OCI-LY3 (cell line): ENCODE results near the gene MMP7.

Experiments used
- EZH2phosphoT487 ChIP-seq: fragments of 200-600 bp; shearing (Covaris generic); IDR thresholded peaks from 2 replicates; pipeline ENCODE4 v1.6.1; 2018; ENCODE audit warnings: antibody characterized with exemption, mixed run types, low read depth
- TF ChIP-seq, protein P1 (sequence below): fragments of 200-600, 300-600 bp; sonication (generic); IDR thresholded peaks from 2 replicates; pipeline ENCODE4 v1.5.1; 2014; ENCODE audit warnings: antibody characterized with exemption, low read length, low read depth

GRCh38 chr11:102534261-102534872 is 3.8 kb upstream of the MMP7 start:
- TF ChIP-seq, protein P1, sequence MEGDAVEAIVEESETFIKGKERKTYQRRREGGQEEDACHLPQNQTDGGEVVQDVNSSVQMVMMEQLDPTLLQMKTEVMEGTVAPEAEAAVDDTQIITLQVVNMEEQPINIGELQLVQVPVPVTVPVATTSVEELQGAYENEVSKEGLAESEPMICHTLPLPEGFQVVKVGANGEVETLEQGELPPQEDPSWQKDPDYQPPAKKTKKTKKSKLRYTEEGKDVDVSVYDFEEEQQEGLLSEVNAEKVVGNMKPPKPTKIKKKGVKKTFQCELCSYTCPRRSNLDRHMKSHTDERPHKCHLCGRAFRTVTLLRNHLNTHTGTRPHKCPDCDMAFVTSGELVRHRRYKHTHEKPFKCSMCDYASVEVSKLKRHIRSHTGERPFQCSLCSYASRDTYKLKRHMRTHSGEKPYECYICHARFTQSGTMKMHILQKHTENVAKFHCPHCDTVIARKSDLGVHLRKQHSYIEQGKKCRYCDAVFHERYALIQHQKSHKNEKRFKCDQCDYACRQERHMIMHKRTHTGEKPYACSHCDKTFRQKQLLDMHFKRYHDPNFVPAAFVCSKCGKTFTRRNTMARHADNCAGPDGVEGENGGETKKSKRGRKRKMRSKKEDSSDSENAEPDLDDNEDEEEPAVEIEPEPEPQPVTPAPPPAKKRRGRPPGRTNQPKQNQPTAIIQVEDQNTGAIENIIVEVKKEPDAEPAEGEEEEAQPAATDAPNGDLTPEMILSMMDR, result peak; percentile 51
- no peak for TF ChIP-seq EZH2phosphoT487
